Kidney epithelial cell (primary cell): ENCODE data around the gene RAD51B. TPM values are rescaled to one million over a fixed set of nuclear protein-coding genes. Genes with fewer than 3 reads are reported as not detected.

ENCODE experiments used
- DNase-seq: peaks from one replicate; pipeline ENCODE4 v3.0.0-alpha.2; 2010; ENCODE audit warnings: low read depth
- H3K27me3 ChIP-seq: 2 replicates; pipeline ENCODE4 v1.6.0; 2011; ENCODE audit warnings: low read length; ENCODE audit not compliant: control insufficient read depth, insufficient read depth
- H3K36me3 ChIP-seq: 2 replicates; pipeline ENCODE4 v1.5.1; 2011; ENCODE audit warnings: low read length; ENCODE audit not compliant: control insufficient read depth, insufficient read depth
- H3K4me3 ChIP-seq: 2 replicates; pipeline ENCODE4 v1.5.1; 2011; ENCODE audit warnings: low read depth, mild to moderate bottlenecking, control low read depth, low read length
- CTCF ChIP-seq: IDR thresholded peaks from 2 replicates; pipeline ENCODE4 v1.5.1; 2011; ENCODE audit warnings: mild to moderate bottlenecking, moderate library complexity, low read length, control low read depth, inconsistent platforms; ENCODE audit not compliant: insufficient read depth, poor library complexity, severe bottlenecking
- total RNA-seq: library from RNA; depleted of rRNA; stranded (reverse); fragments of >200 nt; gene quantifications from 2 replicates; pipeline ENCODE4 v1.2.3, GENCODE V29; 2015

Gene RAD51B
- total RNA-seq, 1 donor from 2014 or later: 9.5 TPM

GRCh38 chr14:68335312-68335711, 515.7 kb downstream of the RAD51B start:
- Histone ChIP-seq H3K4me3 (no peak overlapping the region), H3K27me3 (no peaks in the 10 kb centered on the region), H3K36me3 (no peaks in the 10 kb centered on the region)
- no peak for TF ChIP-seq CTCF
- no peak for DNase-seq

DNA sequence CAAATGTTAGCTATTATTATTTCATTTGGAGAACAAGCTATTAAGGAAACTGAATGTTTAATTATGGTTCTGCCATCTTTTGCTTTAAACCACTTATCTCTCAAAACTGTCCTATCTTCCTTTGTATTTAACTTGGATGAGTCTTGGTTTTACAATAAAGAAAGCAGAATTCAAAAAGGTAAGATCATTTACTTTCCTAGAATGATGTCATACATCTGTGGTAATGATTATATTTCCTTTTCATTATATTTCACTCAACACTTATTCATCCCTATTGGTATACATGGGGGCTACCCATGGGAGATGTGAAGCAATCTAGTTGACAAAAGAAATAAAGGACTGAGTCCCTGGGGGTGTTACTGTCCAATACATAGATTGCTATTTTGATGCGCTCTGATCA, 516.6 kb downstream of the RAD51B start:
- no peak for TF ChIP-seq CTCF
- Histone ChIP-seq H3K4me3 (no peak overlapping the region), H3K27me3 (no peaks in the 10 kb centered on the region), H3K36me3 (no peaks in the 10 kb centered on the region)
- no peak for DNase-seq

- DNase-seq: no peak
- no peaks in the 10 kb centered on the region for H3K27me3 ChIP-seq
- no peaks in the 10 kb centered on the region for H3K36me3 ChIP-seq
- H3K4me3 ChIP-seq: no peak overlapping the region
- TF ChIP-seq CTCF: no peak
Measured at GRCh38 chr14:68337279-68337678, 517.7 kb downstream of the RAD51B start.

GRCh38 chr14:68340262-68340661, 520.7 kb downstream of the RAD51B start:
- no peak for TF ChIP-seq CTCF
- H3K27me3 ChIP-seq: no peaks in the 10 kb centered on the region
- H3K36me3 ChIP-seq: no peaks in the 10 kb centered on the region
- DNase-seq: no peak
- H3K4me3 ChIP-seq: no peak overlapping the region

GRCh38 chr14:68341411-68342212, 522.0 kb downstream of the RAD51B start:
- H3K4me3 ChIP-seq: no peak overlapping the region
- DNase-seq: no peak
- no peak for TF ChIP-seq CTCF
- no peaks in the 10 kb centered on the region for H3K36me3 ChIP-seq
- H3K27me3 ChIP-seq: no peaks in the 10 kb centered on the region
